Subcutaneous abdominal adipose tissue (tissue), 5 donors: ENCODE measurements around the gene MORN3.
"Not testable (repeated sequence)": the region's sequence is repeated elsewhere in the genome, so short reads cannot be mapped to it uniquely, and the experiment has no call there.

Source experiments
- H3K27ac ChIP-seq: one replicate; pipeline ENCODE4 v1.7.0; 2013; ENCODE audit warnings: low read depth, mild to moderate bottlenecking, inconsistent platforms, low read length, moderate library complexity
- H3K27me3 ChIP-seq, 5 donors: one replicate each; pipeline ENCODE4 v1.7.0; 2013; ENCODE audit warnings: low read length in 5 of 5, inconsistent platforms in 1 of 5; ENCODE audit not compliant: control insufficient read depth in 5 of 5, insufficient read depth in 4 of 5
- H3K36me3 ChIP-seq, 5 donors: one replicate each; pipeline ENCODE4 v1.7.0; 2013; ENCODE audit warnings: low read length in 5 of 5; ENCODE audit not compliant: control insufficient read depth in 5 of 5, insufficient read depth in 5 of 5
- H3K4me1 ChIP-seq, 5 donors: one replicate each; pipeline ENCODE4 v1.7.0; 2013; ENCODE audit warnings: low read length in 5 of 5, mild to moderate bottlenecking in 3 of 5, moderate library complexity in 1 of 5; ENCODE audit not compliant: control insufficient read depth in 5 of 5, insufficient read depth in 5 of 5
- H3K4me3 ChIP-seq, 5 donors: one replicate each; pipeline ENCODE4 v1.7.0; 2013; ENCODE audit warnings: low read length in 5 of 5, low read depth in 1 of 5
- H3K9ac ChIP-seq, 5 donors: one replicate each; pipeline ENCODE4 v1.7.0; 2013; ENCODE audit warnings: low read length in 5 of 5, mild to moderate bottlenecking in 4 of 5, moderate library complexity in 3 of 5
- H3K9me3 ChIP-seq, 5 donors: one replicate each; pipeline ENCODE4 v1.7.0; 2013; ENCODE audit warnings: low read length in 5 of 5; ENCODE audit not compliant: control insufficient read depth in 5 of 5
- donor health status: healthy.
- donor health status: healthy.
- donor health status: healthy.
- donor health status: healthy.
- donor health status: healthy.

The MORN3 gene, protein sequence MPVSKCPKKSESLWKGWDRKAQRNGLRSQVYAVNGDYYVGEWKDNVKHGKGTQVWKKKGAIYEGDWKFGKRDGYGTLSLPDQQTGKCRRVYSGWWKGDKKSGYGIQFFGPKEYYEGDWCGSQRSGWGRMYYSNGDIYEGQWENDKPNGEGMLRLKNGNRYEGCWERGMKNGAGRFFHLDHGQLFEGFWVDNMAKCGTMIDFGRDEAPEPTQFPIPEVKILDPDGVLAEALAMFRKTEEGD

DNA sequence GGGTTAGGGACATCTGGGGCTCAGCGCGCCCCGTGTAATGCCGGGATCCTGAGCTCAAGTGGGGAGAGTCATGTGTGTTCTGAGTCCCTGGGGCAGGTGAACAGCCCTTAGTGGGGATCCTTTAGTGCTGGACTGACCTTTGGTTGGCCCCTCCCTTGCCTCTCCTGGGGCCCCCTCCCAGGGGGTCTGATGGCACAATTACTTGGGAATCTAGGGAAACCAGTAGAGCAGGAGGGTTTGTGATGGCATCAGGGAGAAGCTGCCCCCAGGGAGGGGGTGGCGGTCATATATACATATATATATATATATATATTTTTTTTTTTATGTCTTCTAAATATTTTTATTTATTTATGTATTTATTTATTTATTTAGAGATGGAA is at the start of gene MORN3:
MORN3 (minus strand) TSS at position 134 of the 380 bp plus-strand sequence. CDS start 171 bp downstream, outside the sequence.
- Histone ChIP-seq H3K9ac (peak within 1 kb of the TSS in 1 of 5 donors; percentile 20), H3K9me3 (no peaks in the 10 kb centered on the region), H3K4me1 (peaks cover 0 to 17% (median 14%) of the 10 kb centered on the region in 5 donors), H3K4me3 (no peak within 1 kb of the TSS), H3K27me3 (no peaks in the 10 kb centered on the region), H3K36me3 (no peaks in the 10 kb centered on the region), H3K27ac (no peak within 1 kb of the TSS)

DNA sequence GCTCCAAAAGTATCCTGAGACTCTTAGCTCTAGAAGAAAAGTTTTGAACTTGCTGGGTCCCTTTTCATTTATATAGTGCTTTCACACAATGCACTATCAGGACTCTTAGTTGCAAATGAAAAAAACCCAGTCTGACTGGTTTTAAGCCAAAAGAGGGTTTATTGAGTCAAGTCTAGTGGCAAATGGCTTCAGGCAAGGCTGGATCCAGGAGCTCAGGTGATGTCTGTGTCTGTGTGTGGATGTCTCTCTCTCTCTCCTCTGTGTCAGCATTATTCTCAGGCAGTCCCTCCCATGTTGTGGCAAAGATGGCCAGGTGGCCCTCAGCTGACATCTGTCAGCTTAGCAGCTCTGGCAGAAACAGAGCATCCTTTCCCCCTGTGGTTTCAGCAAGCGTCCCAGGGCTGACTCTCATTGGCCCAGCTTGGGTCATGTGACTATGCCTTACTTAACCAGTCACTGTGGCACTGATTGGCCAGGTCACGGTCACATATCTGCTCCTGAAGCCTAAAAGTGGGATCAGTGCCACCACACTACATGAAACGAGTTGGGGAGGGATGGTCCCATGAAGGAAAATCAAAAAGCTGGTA is 49.3 kb upstream of the MORN3 start:
- Histone ChIP-seq H3K9me3 (no peaks in the 10 kb centered on the region), H3K4me3 (no peak overlapping the region), H3K36me3 (peaks cover 0 to 11% (median 0%) of the 10 kb centered on the region in 5 donors), H3K27ac (no peak overlapping the region), H3K4me1 (peaks cover 2 to 33% (median 7%) of the 10 kb centered on the region in 5 donors), H3K9ac (no peak overlapping the region), H3K27me3 (no peaks in the 10 kb centered on the region)

DNA sequence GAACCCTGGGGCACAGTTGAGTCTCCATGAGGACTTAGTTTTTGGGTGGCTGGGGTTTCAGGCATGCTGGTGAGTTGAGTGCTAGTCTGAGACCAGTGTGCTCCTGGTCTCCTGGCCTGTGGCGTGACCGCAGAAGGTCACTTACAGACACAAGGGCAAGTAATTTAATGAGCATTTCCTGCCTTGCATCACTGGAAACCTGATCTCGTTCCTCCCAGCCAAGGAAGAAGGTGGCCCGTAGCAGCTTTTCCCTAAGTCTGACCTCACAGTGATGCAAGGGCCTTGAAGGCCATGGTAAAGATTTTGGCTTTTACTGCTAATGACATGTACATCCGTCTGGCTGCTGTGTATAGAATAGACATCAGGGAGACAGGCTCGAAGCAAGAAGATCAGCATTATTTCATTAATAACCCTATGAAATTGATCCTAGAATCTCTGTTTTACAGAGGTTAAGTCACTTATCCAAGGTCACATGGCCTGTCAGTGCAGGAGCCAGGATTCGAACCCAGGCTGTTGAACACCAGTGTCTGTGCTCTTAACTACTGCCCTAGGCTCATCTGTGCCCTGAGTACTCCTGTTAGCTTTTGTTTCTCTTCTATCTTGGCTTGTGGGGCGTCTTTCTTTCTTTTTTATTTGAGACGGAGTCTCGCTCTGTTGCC is 47.7 kb upstream of the MORN3 start:
- Histone ChIP-seq H3K27ac (no peak overlapping the region), H3K4me1 (peaks cover 2 to 44% (median 18%) of the 10 kb centered on the region in 5 donors), H3K9ac (peak overlapping the region in 1 of 5 donors; percentile 2)

DNA sequence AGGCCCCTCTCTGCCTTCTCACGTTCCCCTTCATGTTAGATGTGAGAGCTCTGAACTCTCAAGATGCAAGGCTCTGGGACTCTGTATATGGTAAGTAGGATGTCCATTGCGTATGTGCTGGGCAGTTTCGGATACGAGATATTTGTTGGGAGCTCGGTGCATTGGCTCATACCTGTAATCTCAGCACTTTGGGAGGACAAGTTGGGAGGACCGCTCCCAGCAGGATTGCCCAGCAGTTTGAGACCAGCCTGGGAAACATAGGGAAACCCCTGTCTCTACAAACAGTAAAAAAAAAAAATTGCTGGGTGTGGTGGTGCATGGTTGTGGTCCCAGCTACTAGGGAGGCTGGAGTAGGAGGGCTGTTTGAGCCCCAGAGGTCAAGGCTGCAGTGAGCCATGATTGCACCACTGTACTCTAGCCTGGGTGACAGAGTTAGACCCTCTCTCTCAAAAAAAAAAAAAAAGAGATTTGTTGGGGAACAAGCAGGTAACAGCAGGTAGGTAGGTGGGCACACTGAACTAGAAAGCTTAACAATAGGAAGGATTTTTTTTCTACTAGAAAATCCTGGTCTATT is 46.5 kb upstream of the MORN3 start:
- no peaks in the 10 kb centered on the region for H3K27me3 ChIP-seq
- peaks cover 2 to 55% (median 28%) of the 10 kb centered on the region in 5 donors for H3K4me1 ChIP-seq
- H3K4me3 ChIP-seq, result no peak overlapping the region
- no peaks in the 10 kb centered on the region for H3K9me3 ChIP-seq
- peak overlapping the region in 1 of 5 donors; percentile 22 for H3K9ac ChIP-seq
- peaks cover 0 to 6% (median 0%) of the 10 kb centered on the region in 5 donors for H3K36me3 ChIP-seq
- no peak overlapping the region for H3K27ac ChIP-seq

More for the DNA sequence above, 47.7 kb upstream of the MORN3 start:
- no peaks in the 10 kb centered on the region for H3K9me3 ChIP-seq
- H3K4me3 ChIP-seq, result no peak overlapping the region
- H3K36me3 ChIP-seq, result peaks cover 0 to 8% (median 0%) of the 10 kb centered on the region in 5 donors
- H3K27me3 ChIP-seq, result no peaks in the 10 kb centered on the region

DNA sequence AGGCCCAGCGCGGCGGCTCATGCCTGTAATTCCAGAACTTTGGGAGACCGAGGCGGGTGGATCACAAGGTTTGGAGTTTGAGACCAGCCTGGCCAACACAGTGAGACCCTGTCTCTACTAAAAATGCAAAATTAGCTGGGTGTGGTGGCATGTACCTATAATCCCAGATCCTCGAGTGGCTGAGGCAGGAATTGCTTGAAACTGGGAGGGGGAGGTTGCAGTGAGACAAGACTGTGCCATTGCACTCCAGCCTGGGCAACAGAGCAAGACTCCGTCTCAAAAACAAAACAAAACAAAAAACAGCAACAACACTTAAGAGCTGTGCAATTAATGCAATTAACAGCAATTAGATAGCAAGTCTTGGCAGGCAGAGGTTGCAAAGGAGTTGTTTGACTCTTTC is 45.6 kb upstream of the MORN3 start:
- Histone ChIP-seq H3K4me1 (peaks cover 0 to 59% (median 29%) of the 10 kb centered on the region in 5 donors), H3K9ac (peak overlapping the region in 1 of 5 donors; percentile 41), H3K27ac (peak overlapping the region; percentile 70)
- H3K4me3 ChIP-seq, H3K27me3 ChIP-seq, H3K36me3 ChIP-seq, H3K9me3 ChIP-seq: not testable (repeated sequence)

DNA sequence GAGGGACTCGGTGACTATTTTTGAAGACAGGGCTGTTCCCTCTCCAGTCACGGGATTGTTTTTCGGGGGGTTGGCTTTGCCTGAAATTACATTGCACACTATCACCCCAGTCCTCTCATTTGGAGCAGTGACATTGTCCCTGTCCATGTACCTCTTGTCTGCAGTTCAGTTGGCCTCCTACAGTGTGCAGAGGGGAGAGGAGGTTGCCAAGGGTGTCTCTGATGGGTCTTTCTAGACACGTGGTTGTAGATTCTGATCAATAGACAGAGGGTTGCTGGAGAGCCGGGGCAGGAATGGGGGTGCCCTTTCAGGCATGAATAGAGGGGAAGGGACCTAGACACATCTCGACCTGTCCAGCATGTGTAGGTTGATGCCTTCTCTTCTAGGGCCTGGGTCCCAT is 44.3 kb upstream of the MORN3 start:
- Histone ChIP-seq H3K9me3 (no peaks in the 10 kb centered on the region), H3K27ac (peak overlapping the region; percentile 70), H3K36me3 (peaks cover 0 to 3% (median 0%) of the 10 kb centered on the region in 5 donors), H3K4me3 (peak overlapping the region; percentile 87 to 93 (median 90)), H3K4me1 (peaks cover 0 to 63% (median 33%) of the 10 kb centered on the region in 5 donors), H3K27me3 (no peaks in the 10 kb centered on the region), H3K9ac (peak overlapping the region in 3 of 5 donors; percentile 15 to 76 (median 74))

DNA sequence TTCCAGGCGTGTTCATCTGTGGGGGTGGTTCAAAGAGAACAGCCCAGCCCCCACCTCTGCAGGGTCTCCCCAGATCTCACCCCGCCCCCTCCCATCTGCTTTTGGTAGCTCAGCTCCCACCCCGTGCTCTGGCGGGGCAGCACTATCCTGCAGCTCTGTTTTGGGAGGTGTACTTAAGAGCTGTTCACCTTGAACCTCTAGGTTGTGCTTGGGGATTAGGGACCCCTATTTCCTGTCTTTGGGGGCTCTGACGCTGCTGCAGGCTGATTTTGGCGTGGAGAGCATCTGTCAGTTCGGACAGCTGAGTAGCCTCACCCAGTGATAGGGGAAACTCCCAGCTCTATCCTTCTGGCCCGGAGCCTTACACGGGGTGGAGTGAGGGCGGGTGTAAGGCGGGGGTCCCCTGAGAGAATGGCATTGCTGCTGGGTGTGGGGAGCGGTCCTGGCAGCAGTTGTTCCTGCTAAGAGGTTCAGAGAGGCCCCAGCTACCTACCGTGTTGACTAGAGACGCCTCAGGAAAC is 43.9 kb upstream of the MORN3 start:
- peak overlapping the region; percentile 70 for H3K27ac ChIP-seq
- H3K4me1 ChIP-seq, result peaks cover 0 to 63% (median 33%) of the 10 kb centered on the region in 5 donors
- H3K9me3 ChIP-seq, result no peaks in the 10 kb centered on the region
- no peaks in the 10 kb centered on the region for H3K27me3 ChIP-seq
- peak overlapping the region; percentile 87 to 93 (median 90) for H3K4me3 ChIP-seq
- peak overlapping the region in 4 of 5 donors; percentile 15 to 76 (median 68) for H3K9ac ChIP-seq
- H3K36me3 ChIP-seq, result peaks cover 0 to 3% (median 0%) of the 10 kb centered on the region in 5 donors

DNA sequence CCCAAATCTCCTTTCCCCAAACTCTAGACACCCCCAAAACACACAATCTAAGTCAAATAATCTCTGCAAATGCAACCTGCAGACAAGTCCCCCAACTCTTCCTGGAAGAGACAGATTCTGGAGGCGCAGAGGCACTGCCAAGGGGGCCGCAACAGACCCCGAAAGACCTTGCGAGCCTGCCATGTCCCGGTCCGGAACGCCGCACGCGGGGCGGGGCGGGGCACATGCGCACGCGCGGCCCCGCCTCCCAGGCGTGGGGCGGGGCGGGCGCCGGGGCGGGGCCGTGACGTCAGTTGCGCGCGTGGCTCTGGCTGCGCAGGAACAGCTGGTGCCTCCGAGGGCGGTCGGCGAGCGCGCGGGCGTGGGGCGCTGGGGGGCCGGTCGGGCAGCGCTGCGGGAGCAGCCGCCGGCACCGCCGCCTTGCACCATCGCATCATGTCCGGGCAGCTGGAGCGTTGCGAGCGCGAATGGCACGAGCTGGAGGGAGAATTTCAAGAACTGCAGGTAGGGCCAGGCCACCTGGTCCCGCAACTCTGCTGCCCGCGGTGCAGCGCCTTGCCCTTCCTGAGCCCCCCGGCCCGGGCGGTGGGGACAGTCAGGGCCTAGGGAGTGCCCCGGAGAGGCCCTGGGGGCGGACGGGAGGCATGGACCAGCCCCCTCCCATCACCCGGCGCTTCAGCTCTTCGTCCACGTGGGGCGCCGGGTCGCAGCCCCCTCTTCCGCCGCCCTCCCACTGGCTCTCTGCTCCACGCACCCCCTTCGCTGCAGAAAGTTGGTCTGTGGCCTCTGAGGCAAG is 43.2 kb upstream of the MORN3 start, which contains the start of gene TMEM120B:
TMEM120B (plus strand) TSS at position 292 of the 796 bp plus-strand sequence; CDS start at position 436, 144 bp downstream.
- peak within 1 kb of the TSS in 4 of 5 donors; percentile 74 to 86 (median 86) for H3K9ac ChIP-seq
- peaks cover 0 to 63% (median 33%) of the 10 kb centered on the region in 5 donors for H3K4me1 ChIP-seq
- H3K27ac ChIP-seq, result peak within 1 kb of the TSS; percentile 70

DNA sequence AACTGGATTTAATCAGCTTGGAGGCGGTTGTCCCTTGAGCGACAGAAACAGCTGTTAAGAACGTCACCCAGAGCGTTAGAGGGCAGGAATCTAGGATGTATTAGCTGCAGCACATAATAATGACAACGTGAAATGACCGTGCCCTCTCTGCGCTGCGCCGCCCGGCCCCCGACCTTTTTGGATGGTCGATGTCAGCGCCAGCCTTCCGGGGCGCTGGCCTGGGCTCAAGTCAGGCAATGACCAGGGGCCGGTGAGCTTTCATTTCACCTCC is 42.7 kb upstream of the MORN3 start:
- Histone ChIP-seq H3K9me3 (no peaks in the 10 kb centered on the region), H3K27ac (peak overlapping the region; percentile 67), H3K4me1 (peaks cover 0 to 62% (median 33%) of the 10 kb centered on the region in 5 donors), H3K4me3 (peak overlapping the region; percentile 84 to 93 (median 88)), H3K27me3 (no peaks in the 10 kb centered on the region), H3K9ac (peak overlapping the region in 4 of 5 donors; percentile 73 to 86 (median 86)), H3K36me3 (peaks cover 0 to 3% (median 0%) of the 10 kb centered on the region in 5 donors)

More for the DNA sequence above, 43.2 kb upstream of the MORN3 start, which contains the start of gene TMEM120B:
- Histone ChIP-seq H3K4me3 (peak within 1 kb of the TSS; percentile 87 to 93 (median 90)), H3K36me3 (peaks cover 0 to 3% (median 0%) of the 10 kb centered on the region in 5 donors), H3K9me3 (no peaks in the 10 kb centered on the region), H3K27me3 (no peaks in the 10 kb centered on the region)
